Tracheal epithelial cell (primary cell): ENCODE data around the gene AMY1C. TPM values are rescaled to one million over a fixed set of nuclear protein-coding genes. Genes with fewer than 3 reads are reported as not detected.

Experiments used
- total RNA-seq: library from RNA; depleted of rRNA; stranded (reverse); fragments of >200 nt; gene quantifications from 2 replicates; pipeline ENCODE4 v1.2.1, GENCODE V29; 2014

The AMY1C gene
- total RNA-seq: not detected in 2 replicates

DNA sequence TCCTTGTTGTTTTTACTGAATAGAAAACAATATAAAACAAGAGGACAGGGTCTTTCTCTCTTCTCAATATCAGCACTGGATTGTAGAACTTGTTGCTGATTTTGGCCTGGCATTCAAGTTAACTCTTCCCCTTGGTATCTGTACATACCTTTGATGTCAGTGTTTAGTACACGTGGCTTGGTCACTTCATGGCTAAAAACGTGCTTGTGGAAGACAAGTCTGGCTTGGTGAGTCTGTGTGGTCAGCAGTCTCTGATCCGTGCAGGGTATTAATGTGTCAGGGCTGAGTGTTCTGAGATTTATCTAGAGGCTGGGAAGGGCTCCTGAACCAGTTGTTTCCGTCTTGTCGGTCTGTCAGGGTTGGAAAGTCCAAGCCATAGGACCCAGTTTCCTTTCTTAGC, at the start of gene AMY1C:
AMY1C (plus strand) TSS at position 301 of the 400 bp plus-strand sequence. CDS start 572 bp downstream, outside the sequence.

Other genes starting within 250 kb of the AMY1C start
- gene RNPC3, start 224.2 kb upstream of the AMY1C start, total RNA-seq: 1.2 and 3.8 TPM in 2 replicates
- 2.1 and 2.7 TPM in 2 replicates for gene AMY2B, start 178.3 kb upstream of the AMY1C start, total RNA-seq
- not detected in 2 replicates for gene AMY2A, start 132.5 kb upstream of the AMY1C start, total RNA-seq
- gene AMY1A, start 94.1 kb upstream of the AMY1C start, total RNA-seq: not detected in 2 replicates
- gene AMY1B, start 53.7 kb upstream of the AMY1C start, total RNA-seq: not detected in 2 replicates